ENCODE measurements around the gene HEXIM2. TPM values are rescaled to one million over a fixed set of nuclear protein-coding genes. Genes with fewer than 3 reads are reported as not detected.

HEXIM2 gene
- total and polyA plus RNA-seq, 2 of the 13 experiments (the other 11 are each of a cell fraction or from before 2014, with no cell fraction given), result 27.1 to 32.4 TPM

- TF ChIP-seq AHDC1 (CRISPR knock-in tag; IDR thresholded peaks at IDR 0.05; ENCODE audit: borderline replicate concordance), result 0 out of 2 replicates have a peak, but pooled peaks have one; percentile 42
- peak; percentile 23 for TF ChIP-seq BORCS8-MEF2B (CRISPR knock-in tag; IDR thresholded peaks at IDR 0.05)
- no peak for TF ChIP-seq FOXM1 (CRISPR knock-in tag; IDR thresholded peaks at IDR 0.05)
- TF ChIP-seq CERS6 (CRISPR knock-in tag; IDR thresholded peaks at IDR 0.05), result no peak
- TF ChIP-seq ZNF180 (CRISPR knock-in tag; IDR thresholded peaks at IDR 0.05; ENCODE audit: borderline replicate concordance, low read depth), result no peak
- TF ChIP-seq KDM1A (CRISPR knock-in tag; IDR thresholded peaks at IDR 0.05), result no peak
- no peak for TF ChIP-seq ZNF619 (CRISPR knock-in tag; IDR thresholded peaks at IDR 0.05)
- no peak; the same call in 1 of the 2 replicates for TF ChIP-seq ZNF772 (CRISPR knock-in tag; IDR thresholded peaks at IDR 0.05)
- no peak for TF ChIP-seq MED8 (CRISPR knock-in tag; IDR thresholded peaks at IDR 0.05; ENCODE audit: insufficient replicate concordance)
- peak; percentile 48 for TF ChIP-seq TEAD3 (CRISPR knock-in tag; optimal IDR thresholded peaks at IDR 0.05; ENCODE audit: borderline replicate concordance)
- TF ChIP-seq ARHGAP35 (CRISPR knock-in tag; IDR thresholded peaks at IDR 0.05; ENCODE audit: borderline replicate concordance), result no peak
- TF ChIP-seq ZBTB26 (CRISPR knock-in tag; IDR thresholded peaks at IDR 0.05; ENCODE audit: borderline replicate concordance), result 0 out of 2 replicates have a peak, but pooled peaks have one; percentile 11
- TF ChIP-seq ZNF367 (CRISPR knock-in tag; IDR thresholded peaks at IDR 0.05; ENCODE audit: borderline replicate concordance), result no peak; the same call in 1 of the 2 replicates
- TF ChIP-seq ZKSCAN1 (IDR thresholded peaks at IDR 0.05; ENCODE audit: low read length), result no peak
- no peak for TF ChIP-seq NFKBIZ (CRISPR knock-in tag; IDR thresholded peaks at IDR 0.05)
- no peak for TF ChIP-seq HMGXB3 (CRISPR knock-in tag; IDR thresholded peaks at IDR 0.05; ENCODE audit: borderline replicate concordance)
- TF ChIP-seq CREM (IDR thresholded peaks at IDR 0.05), result no peak
- TF ChIP-seq CREM (CRISPR knock-in tag; IDR thresholded peaks at IDR 0.05), result no peak
These were observed 481 bp downstream of the HEXIM2 start (continued) for GRCh38 chr17:45162025-45162687.
